ENCODE data around the gene ARHGDIG. TPM values are rescaled to one million over a fixed set of nuclear protein-coding genes. Genes with fewer than 3 reads are reported as not detected.

Gene ARHGDIG
- total and polyA plus RNA-seq, 2 of the 4 experiments (the other 2 are of a cell fraction) = 0.24 to 0.36 TPM

GRCh38 chr16:283033-283805, 2.8 kb downstream of the ARHGDIG start, which contains the start of gene PDIA2:
Gene PDIA2 (plus strand): TSS chr16:283164. CDS start chr16:283170, 6 bp downstream.
- Histone ChIP-seq H3K23ac (ENCODE audit: low read depth, low read length) (no peak within 1 kb of the TSS), H2AK9ac (replicated peaks; ENCODE audit: low read depth, low read length, poor library complexity) (no peak within 1 kb of the TSS), H2AK5ac (ENCODE audit: low read depth, low read length) (no peak within 1 kb of the TSS), H2AFZ (replicated peaks; ENCODE audit: low read length, poor library complexity) (no peak within 1 kb of the TSS), H3K27ac (ENCODE audit: insufficient read depth, low read length) (no peak within 1 kb of the TSS), H3K4me1 (ENCODE audit: control insufficient read depth, insufficient read depth, low read length) (no peaks in the 10 kb centered on the region), H2BK5ac (ENCODE audit: low read depth, low read length, poor library complexity, severe bottlenecking) (no peak within 1 kb of the TSS), H3K9ac (ENCODE audit: low read depth, low read length) (no peak within 1 kb of the TSS), H3K36me3 (ENCODE audit: control insufficient read depth, insufficient read depth, low read length) (peaks cover 13% of the 10 kb centered on the region; the same call in 1 of the 2 replicates), H4K20me1 (ENCODE audit: insufficient read depth, low read length) (no peaks in the 10 kb centered on the region; the same call in 1 of the 2 replicates), H3K27me3 (ENCODE audit: control insufficient read depth, insufficient read depth, low read length) (peaks cover 32% of the 10 kb centered on the region), H3K9me3 (ENCODE audit: control insufficient read depth, insufficient read depth, low read length) (no peaks in the 10 kb centered on the region), H4K5ac (ENCODE audit: low read depth, low read length) (no peak within 1 kb of the TSS), H3K18ac (ENCODE audit: low read depth, low read length) (no peak within 1 kb of the TSS), H4K91ac (ENCODE audit: insufficient read depth, low read depth, low read length) (no peak within 1 kb of the TSS), H3K79me1 (ENCODE audit: low read depth in 1 of 2, low read length in 2 of 2) (no peaks in the 10 kb centered on the region), H3K14ac (replicated peaks; ENCODE audit: low read depth, low read length) (no peak within 1 kb of the TSS), H3K56ac (ENCODE audit: extremely low read depth, insufficient read depth, low read length) (no peak within 1 kb of the TSS), H3K9me1 (ENCODE audit: insufficient read depth, low read length) (no peaks in the 10 kb centered on the region), H4K8ac (ENCODE audit: low read depth in 2 of 2, low read length in 2 of 2) (no peak within 1 kb of the TSS), H3K4me3 (ENCODE audit: insufficient read depth, low read depth, low read length) (no peak within 1 kb of the TSS), H2BK120ac (ENCODE audit: low read depth, low read length) (no peak within 1 kb of the TSS), H3K4ac (ENCODE audit: low read depth, low read length) (no peak within 1 kb of the TSS), H2BK15ac (ENCODE audit: low read depth, low read length) (no peak within 1 kb of the TSS), H2BK20ac (ENCODE audit: low read depth, low read length) (no peak within 1 kb of the TSS), H3K4me2 (ENCODE audit: low read depth, low read length) (no peak within 1 kb of the TSS)
- ChIA-PET CTCF (no interaction called here), POLR2A (ENCODE audit: unreplicated experiment) (no interaction called here)
- dilution Hi-C loops (cut with HindIII; ENCODE audit: low sequenced_read_pairs, unreplicated experiment) (no loop called here), in situ Hi-C loops (cut with MboI; ENCODE audit: low sequenced_read_pairs) (no loop called here), intact Hi-C loops (cut with micrococcal nuclease) (no loop called here)
- DNase-seq (no peak), ATAC-seq (ENCODE audit: low read depth) (no peak)
- BruUV-seq (replicated peaks) = no TSS peak
- 77% methylated on average over 8 of the region's 25 CpGs; no CpG with 5 or more reads in 1 of the 2 experiments for WGBS, 2 experiments (ENCODE audit: extremely low coverage in 2 of 2, insufficient read length in 1 of 2)
- TF ChIP-seq MXI1 (IDR thresholded peaks at IDR 0.05; ENCODE audit: borderline replicate concordance, low read depth, low read length) (no peak), CHD1 (IDR thresholded peaks at IDR 0.05; ENCODE audit: low read depth, low read length) (no peak), SMC3 (IDR thresholded peaks at IDR 0.05; ENCODE audit: low read depth, low read length) (no peak), POLR2A (IDR thresholded peaks at IDR 0.05; ENCODE audit: low read depth, low read length) (no peak), BHLHE40 (IDR thresholded peaks at IDR 0.05; ENCODE audit: low read depth, low read length) (no peak), MAFK (IDR thresholded peaks at IDR 0.05; ENCODE audit: low read depth, low read length) (no peak), RAD21 (IDR thresholded peaks at IDR 0.05; ENCODE audit: low read length) (no peak), FOS (IDR thresholded peaks at IDR 0.05; ENCODE audit: low read depth, low read length) (no peak), CTCF (conservative IDR thresholded peaks at IDR 0.05; ENCODE audit: low read depth, low read length) (no peak)
